Medulla oblongata (tissue), 1 donor: Measurements from ENCODE around the gene ZNF827.

ENCODE experiments used
- DNase-seq: peaks from one replicate; pipeline ENCODE4 v3.0.0-alpha.2; 2015; ENCODE audit errors: extremely low spot score

Gene ZNF827

GRCh38 chr4:145887241-145887991 lies 51.2 kb downstream of the ZNF827 start:
- DNase-seq = peak; percentile 64

- no peak for DNase-seq
Measured at GRCh38 chr4:145886871-145887240, 51.8 kb downstream of the ZNF827 start.

- DNase-seq = no peak
Measured at GRCh38 chr4:145885666-145886065, 53.0 kb downstream of the ZNF827 start.

DNA sequence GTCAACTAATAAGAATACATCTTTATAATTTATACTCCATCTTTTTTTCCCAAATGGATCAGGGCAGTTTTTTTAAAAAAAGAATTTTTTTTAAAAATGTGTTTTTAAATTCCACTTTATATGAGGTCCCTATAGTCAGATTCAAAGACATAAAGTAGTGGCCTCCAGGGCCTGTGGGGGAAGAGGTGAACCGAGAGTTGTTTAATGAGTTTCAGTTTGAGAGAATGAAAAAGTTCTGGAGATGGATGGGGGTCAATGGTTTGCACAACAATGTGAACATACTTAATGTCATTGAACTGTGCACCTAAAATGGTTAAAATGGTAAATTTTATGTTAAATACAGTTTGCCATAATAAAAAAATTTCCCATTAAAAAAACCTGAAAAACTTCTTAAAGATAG lies 53.8 kb downstream of the ZNF827 start:
- DNase-seq = no peak

- DNase-seq = peak; percentile 44
Measured at GRCh38 chr4:145883101-145883694, 55.4 kb downstream of the ZNF827 start.

GRCh38 chr4:145882604-145883003 lies 56.0 kb downstream of the ZNF827 start:
- peak; percentile 90 for DNase-seq

DNA sequence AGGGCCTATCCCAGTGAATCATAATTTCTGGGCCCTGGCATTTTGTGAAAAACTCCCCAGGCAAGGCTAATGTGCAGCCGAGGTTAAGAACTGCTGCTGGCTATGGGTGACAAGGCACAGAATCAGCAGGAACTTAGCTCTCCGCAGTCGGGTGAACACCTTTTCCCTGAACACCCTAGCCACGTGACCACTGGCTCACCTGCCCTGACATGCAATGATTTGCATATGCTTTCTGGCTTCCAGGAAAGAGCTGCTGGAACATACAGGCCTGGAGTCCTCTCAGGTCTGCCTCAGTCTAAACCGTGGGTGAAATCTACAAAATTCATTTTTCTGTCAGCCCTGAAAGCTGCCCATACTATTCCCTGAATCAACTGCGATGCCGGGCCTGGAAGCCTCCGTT lies 56.6 kb downstream of the ZNF827 start:
- no peak for DNase-seq

GRCh38 chr4:145881576-145881975 lies 57.0 kb downstream of the ZNF827 start:
- no peak for DNase-seq

DNA sequence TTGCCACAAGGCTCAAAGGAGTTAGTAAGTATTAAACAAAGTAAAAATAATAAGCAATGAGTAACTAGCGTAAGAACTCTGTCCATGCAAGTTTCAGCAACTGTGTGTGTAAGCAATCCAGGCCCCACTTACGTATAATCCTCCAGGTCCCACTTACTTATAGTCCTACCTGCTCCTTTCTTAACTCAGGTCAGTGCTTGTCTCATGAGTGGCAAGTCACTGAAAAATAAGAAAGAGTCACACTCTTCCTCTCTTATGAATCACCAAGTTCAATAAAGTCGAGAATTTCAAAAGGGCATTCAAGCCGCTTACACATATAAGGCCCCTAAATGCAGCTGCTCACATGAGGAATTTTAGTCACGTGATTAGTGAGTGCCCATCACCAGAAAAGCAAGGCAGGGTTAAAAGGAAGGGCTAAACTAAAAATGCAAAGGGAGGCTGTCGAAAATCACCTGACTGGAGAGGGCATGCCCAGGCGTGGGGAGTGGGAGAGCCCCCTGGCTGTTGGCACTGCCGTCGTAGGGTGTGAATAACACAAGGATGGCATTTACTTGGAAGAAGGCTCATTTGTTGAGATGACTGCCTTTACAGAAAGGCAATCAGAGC lies 58.2 kb downstream of the ZNF827 start:
- no peak for DNase-seq

GRCh38 chr4:145879598-145879997 lies 59.0 kb downstream of the ZNF827 start:
- no peak for DNase-seq

- DNase-seq = no peak
Measured at GRCh38 chr4:145878501-145879435, 59.9 kb downstream of the ZNF827 start.

DNA sequence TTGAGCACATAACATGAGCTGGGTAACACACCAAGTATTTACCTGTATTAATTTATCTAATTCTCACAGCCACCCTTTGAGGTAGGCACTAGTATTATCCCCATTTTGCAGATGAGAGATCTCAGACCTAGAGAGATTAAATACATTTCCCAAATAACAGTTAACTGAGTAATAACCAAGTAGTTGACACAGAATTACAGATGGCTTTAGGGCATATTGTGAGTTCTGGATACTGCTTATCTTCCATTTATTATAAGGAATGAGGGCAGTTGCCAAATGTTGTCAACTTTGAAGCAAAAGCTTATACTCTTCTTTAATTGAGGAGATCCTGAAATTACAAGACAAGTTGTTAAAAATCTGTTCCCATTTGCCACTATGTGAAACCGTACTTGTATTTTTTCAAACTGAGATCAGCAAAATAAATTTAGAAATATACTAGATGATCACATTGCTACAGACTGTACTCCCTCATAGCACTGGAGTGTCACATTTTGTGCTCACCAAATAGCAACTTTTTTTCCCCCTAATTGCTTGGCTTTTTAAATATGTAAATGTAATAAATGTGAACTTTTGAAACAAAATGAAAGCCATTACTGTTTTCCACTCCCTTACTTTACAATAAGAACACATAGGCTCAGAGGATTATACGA lies 62.0 kb downstream of the ZNF827 start:
- no peak for DNase-seq

DNA sequence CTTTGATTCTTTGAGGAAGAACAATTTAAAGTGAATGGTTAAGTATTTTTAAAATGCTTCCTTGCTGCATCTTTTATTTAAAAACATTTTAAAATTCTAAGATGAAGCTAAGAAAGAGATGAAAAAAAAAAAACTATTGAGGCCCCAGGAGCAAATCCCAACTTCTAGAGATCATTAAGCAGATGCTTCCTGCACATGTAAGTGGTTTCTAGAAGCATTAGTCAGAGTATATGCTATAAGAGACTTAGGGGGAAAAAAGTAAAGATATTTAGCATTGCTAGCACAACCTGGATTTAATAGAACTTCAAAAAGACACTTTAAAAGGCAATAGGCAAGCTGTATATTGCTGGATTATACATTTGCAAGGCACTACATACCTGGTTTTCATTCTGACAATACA lies 64.7 kb downstream of the ZNF827 start:
- DNase-seq = no peak

DNA sequence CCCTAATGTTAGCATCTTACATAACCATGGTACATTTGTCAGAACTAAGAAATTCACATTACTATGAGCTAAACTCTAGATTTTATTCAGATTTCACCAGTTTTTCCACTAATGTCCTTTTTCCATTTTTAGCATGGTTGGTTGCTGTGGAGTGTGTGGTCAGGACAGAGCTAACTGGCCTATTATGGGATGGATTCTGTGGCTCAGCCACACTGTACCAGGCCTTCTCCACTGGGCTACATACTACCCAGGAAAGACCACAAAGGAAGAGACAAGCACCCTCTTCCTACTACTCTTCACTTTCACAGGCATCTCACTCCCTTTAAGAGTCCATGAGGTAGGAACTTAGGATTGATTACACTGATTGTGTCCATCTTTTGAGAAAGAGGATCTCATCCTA lies 67.4 kb downstream of the ZNF827 start:
- DNase-seq = no peak

- no peak for DNase-seq
Measured at GRCh38 chr4:145870155-145871020, 68.2 kb downstream of the ZNF827 start.

GRCh38 chr4:145868637-145869409 lies 69.8 kb downstream of the ZNF827 start:
- no peak for DNase-seq

GRCh38 chr4:145867406-145867805 lies 71.2 kb downstream of the ZNF827 start:
- no peak for DNase-seq

GRCh38 chr4:145866991-145867390 lies 71.6 kb downstream of the ZNF827 start:
- no peak for DNase-seq

- DNase-seq = no peak
Measured at GRCh38 chr4:145865274-145865941, 73.2 kb downstream of the ZNF827 start.
